Epithelial cell of prostate (primary cell): ENCODE data around the gene TJP3.
"Not testable (repeated sequence)": the region's sequence is repeated elsewhere in the genome, so short reads cannot be mapped to it uniquely, and the experiment has no call there.

Experiments used
- DNase-seq: peaks from one replicate; pipeline ENCODE4 v3.0.0-alpha.2; 2011; ENCODE audit warnings: low read depth, low spot score
- H3K27ac ChIP-seq: fragments of 450-650 bp; 2 replicates; pipeline ENCODE4 v1.5.1; 2017; ENCODE audit warnings: mild to moderate bottlenecking

The TJP3 gene

DNA sequence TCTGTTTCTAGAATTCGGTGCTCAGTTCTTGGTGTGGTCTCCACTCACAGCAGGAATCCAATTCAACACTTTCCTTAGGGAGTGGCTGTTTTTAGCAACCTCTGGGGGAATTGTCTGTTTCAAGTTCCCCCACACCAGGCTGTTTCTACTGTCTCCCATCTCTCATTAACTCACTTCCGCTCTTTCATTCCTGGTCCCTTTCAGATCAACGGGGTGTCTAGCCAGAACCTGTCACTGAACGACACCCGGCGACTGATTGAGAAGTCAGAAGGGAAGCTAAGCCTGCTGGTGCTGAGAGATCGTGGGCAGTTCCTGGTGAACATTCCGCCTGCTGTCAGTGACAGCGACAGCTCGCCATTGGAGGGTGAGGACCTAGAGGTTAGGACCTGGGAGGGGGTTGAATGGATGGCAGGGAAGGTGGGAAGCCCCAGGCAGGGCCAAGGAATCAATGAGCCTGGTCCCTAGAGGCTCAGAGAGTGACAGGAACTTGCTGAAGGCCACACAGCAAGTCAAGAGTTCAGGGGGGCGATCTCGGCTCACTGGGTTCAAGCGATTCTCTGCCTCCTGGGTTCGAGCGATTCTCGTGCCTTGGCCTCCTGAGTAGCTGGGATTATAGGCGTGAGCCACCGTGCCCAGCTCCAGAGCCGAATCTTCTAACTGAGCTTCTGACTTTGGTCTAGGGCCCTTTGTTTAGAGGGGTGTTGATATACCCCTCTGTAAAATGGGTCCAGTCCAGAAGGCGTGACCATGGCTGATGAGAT, 25.5 kb downstream of the TJP3 start:
- H3K27ac ChIP-seq = no peak overlapping the region
- no peak for DNase-seq

DNA sequence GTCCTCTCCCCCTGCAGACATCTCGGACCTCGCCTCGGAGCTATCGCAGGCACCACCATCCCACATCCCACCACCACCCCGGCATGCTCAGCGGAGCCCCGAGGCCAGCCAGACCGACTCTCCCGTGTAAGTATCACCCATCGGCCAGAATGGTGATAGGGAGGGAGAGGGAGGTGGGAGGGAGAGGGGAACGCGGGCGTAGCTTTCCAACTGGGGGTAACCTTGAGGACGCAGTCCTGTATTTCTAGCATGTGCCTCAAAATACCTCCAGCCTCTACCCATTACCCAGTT, 26.1 kb downstream of the TJP3 start:
- H3K27ac ChIP-seq = no peak overlapping the region

DNA sequence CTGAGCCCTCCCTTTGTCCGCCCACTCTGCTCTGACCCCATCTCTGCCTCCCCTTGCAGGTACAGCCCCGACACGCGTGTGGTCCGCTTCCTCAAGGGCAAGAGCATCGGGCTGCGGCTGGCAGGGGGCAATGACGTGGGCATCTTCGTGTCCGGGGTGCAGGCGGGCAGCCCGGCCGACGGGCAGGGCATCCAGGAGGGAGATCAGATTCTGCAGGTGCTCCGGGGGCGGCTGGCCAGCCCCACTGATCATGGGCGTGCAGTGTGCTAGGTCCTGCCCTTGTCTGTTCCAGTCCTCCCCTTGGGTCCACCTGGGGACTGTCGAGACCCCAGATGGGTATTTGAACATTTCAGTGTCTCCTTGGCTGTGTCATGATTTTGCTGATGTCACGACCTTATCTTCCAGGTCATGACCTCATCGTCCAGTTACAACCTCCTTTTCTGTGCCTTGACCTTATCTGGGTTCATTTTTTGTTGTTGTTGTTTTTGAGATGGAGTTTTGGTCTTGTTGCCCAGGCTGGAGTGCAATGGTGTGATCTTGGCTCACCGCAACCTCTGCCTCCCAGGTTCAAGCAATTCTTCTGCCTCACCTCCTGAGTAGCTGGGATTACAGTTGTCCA, 28.0 kb downstream of the TJP3 start:
- no peak for DNase-seq
- no peak overlapping the region for H3K27ac ChIP-seq

More for the DNA sequence above, 26.1 kb downstream of the TJP3 start:
- DNase-seq = no peak

DNA sequence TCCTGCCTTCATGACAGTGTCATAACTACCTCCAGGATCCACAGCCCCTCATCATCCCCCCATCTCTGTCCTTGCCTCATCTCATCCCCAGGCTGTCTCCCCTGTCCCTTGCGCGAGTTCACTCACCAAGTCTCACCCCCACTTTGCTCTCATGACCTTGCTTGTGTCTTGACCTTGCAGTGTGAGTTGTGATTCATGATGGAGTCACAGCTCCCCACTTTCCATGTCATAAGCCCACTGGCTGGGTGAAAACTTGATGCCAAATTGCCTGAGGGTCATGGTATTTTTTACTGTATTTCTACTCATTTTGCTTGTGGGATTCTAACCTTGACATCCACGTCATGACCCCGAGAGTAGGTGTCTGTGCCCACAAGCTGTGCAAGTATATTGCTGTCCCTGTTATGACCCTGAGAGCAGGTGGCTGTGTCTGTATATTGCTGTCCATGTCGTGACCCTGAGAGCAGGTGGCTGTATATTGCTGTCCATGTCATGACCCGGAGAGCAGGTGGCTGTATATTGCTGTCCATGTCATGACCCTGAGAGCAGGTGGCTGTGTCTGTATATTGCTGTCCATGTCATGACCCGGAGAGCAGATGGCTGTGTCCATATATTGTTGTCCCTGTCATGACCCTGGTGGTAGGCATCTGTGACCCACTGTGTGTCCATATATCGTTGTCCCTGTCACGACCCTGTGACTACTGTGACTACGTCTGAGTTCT, 29.5 kb downstream of the TJP3 start:
- no peak for DNase-seq
- no peak overlapping the region for H3K27ac ChIP-seq

DNA sequence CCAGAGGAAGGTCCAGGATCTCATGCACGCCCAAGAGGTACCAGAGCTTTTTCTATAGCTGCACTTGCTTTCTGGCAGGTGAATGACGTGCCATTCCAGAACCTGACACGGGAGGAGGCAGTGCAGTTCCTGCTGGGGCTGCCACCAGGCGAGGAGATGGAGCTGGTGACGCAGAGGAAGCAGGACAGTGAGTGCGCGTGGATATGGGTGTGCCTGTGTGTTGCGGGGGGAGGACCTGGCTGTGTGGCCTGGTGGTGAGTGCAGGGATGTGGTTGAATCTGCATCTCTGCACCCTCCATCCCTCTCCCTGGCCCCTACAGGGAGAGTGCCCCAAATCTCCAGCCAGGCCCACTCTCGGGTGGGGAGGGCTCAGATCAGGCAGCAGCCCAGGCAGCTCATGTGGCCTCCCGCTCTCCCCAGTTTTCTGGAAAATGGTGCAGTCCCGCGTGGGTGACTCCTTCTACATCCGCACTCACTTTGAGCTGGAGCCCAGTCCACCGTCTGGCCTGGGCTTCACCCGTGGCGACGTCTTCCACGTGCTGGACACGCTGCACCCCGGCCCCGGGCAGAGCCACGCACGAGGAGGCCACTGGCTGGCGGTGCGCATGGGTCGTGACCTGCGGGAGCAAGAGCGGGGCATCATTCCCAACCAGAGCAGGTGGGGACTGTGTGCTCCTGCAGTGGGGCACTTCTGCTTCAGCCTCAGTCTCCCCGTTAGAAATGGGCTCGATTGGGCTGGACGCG, 30.5 kb downstream of the TJP3 start:
- H3K27ac ChIP-seq = no peak overlapping the region
- no peak for DNase-seq

DNA sequence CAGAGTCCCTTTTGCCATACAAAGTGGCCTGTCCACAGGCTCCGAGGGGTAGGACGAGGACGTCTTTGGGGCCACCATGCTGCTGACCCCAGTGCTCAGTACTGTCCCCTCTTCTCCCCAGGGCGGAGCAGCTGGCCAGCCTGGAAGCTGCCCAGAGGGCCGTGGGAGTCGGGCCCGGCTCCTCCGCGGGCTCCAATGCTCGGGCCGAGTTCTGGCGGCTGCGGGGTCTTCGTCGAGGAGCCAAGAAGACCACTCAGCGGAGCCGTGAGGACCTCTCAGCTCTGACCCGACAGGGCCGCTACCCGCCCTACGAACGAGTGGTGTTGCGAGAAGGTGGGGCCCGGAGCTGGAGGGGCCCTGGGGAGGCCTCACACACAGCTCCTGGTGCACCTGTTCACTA, 32.2 kb downstream of the TJP3 start:
- H3K27ac ChIP-seq = no peak overlapping the region
- DNase-seq = no peak

DNA sequence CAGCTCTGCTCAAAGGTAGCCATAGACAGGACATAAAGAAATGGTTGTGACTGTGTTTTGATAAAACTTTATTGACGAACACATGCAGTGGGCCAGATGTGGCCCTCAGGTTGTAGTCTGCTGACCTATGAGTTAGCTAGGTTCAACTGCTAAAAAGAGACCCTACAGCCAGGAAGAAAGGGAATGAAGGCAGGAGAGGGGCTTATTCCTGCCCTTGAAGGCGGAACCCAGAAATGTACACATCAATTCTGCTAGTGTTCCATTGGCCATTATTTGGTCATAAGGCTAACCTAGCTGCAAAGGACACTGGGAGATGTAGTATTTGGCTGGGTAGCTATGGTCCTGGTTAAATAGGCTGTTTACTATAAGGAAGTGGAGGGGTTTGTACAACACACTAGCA, 35.3 kb downstream of the TJP3 start:
- no peak for DNase-seq
- H3K27ac ChIP-seq = no peak overlapping the region

DNA sequence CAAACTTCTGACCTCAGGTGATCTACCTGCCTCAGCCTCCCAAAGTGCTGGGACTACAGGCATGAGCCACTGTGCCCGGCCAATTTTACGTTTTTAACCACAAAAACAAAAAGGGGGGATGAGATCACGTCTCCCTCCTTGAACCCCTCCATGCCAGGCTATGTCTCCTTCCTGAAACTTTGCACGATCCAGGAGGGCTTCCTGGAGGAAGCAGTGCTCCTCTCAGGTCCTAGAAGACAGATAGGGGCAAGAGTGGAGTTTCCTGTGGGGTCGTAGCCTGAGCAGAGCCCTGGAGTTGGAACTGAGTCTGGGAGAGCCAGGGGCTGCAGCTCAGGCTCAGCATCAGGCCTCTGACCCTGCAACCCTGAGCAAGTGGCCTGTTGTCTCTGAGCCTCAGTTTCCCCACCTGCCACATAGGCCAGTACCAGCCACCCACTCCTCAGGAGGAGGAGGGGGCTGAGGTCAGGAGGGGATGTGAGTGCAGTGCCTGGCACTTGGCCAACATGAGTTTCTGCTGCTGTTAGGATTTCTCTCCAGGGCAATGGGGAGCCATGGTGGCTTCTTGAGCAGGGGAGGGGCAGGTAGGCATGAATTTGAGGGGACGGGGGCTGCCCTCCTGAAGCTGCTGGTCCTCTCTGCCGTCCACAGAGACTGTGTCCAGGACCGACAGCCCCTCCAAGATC, 37.3 kb downstream of the TJP3 start:
- no peak overlapping the region for H3K27ac ChIP-seq

DNA sequence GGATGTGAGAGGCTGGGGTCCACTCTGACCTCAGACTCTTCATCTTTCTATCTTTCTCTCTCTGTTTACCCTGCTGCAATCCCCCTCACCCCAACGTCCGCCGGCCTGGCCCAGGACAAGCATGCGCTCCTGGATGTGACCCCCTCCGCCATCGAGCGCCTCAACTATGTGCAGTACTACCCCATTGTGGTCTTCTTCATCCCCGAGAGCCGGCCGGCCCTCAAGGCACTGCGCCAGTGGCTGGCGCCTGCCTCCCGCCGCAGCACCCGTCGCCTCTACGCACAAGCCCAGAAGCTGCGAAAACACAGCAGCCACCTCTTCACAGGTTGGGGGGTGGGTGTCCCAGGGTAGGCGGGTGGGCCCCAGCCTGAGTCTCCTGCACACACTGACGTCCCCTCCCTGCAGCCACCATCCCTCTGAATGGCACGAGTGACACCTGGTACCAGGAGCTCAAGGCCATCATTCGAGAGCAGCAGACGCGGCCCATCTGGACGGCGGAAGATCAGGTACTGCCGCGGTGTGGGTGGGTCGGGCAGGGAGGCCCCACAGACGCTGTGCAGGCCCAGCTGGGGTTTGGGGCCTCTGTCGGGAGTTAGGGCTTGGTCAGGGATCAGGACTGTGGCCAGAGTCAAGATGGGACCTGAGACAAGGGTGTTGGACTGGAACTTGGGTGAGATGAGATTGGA, 38.3 kb downstream of the TJP3 start:
- no peak overlapping the region for H3K27ac ChIP-seq
- no peak for DNase-seq

More for the DNA sequence above, 37.3 kb downstream of the TJP3 start:
- no peak for DNase-seq

DNA sequence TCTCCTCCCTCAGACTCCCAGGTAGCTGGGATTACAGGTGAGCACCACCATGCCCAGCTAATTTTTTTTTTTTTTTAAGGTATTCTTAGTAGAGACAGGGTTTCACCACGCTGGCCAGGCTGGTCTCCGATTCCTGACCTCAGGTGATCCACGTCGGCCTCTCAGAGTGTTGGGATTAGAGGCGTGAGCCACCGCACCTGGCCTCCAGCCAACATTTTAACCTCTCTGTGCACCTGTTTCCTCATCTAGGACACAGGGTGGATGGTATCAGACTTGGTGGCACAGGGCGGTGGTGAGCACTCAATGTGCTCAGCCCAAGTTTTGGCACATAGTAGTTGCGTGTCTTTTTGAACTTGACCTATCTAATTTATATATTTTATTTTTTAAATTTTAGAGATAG, 40.8 kb downstream of the TJP3 start:
- H3K27ac ChIP-seq = no peak overlapping the region
- no peak for DNase-seq

DNA sequence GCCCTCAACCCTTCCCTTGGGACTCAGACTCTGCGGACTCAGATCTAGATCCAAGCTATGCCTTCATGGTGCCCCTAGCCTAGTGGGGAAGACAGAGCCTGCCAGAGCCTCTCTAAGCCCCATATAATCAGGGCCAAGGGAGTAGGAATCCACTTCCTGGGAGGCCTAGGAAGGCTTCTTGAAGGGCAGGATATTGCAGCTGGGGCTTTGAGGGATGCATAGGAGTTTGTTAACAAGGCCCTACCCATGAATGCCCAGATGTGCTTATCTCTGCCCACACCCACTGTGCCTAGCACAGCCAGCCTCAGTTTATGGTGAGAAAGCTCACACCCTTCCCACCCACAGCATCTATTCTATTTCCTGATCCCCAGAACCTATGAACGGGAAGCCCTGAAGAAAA, 42.0 kb downstream of the TJP3 start:
- no peak overlapping the region for H3K27ac ChIP-seq
- DNase-seq = no peak

DNA sequence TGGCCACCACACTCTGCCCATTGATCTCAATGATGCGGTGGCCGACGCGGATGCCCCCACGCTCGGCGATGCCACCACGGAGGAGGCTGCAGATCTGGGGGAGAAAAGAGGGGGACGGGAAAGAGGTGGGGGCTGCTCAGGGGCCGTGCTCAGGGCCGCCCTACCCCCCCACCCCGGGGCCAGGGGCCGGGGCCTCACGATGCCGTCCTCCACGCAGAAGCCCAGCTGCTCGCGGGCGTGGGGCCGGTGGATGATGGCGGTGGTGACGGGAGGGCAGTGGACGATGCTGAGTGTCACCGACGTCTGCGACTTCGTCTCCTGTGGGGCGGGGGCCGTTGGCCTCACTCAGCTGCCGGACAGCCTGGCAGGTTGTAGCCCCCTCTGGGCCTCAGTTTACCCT, 43.1 kb downstream of the TJP3 start:
- H3K27ac ChIP-seq = no peak overlapping the region
- DNase-seq = no peak

DNA sequence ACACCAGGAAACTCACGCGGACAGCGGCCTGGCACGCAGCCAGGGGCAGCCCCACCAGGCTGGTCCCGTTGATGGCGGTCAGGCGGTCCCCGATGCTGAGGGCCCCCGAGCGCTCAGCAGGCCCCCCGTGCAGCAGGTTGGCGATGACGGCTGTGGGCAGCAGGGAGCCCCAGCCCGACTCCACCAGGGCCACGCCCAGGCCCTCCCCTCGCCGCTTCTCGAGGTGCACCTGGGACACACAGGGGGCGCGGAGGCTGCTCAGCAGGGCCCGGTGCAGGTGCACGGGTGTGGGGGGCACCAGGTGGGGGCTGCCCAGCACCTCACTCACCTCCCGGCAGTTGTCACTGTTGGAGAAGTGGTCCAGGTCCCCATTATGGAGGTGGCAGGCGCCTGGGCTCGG, 44.3 kb downstream of the TJP3 start:
- DNase-seq = no peak
- no peak overlapping the region for H3K27ac ChIP-seq

DNA sequence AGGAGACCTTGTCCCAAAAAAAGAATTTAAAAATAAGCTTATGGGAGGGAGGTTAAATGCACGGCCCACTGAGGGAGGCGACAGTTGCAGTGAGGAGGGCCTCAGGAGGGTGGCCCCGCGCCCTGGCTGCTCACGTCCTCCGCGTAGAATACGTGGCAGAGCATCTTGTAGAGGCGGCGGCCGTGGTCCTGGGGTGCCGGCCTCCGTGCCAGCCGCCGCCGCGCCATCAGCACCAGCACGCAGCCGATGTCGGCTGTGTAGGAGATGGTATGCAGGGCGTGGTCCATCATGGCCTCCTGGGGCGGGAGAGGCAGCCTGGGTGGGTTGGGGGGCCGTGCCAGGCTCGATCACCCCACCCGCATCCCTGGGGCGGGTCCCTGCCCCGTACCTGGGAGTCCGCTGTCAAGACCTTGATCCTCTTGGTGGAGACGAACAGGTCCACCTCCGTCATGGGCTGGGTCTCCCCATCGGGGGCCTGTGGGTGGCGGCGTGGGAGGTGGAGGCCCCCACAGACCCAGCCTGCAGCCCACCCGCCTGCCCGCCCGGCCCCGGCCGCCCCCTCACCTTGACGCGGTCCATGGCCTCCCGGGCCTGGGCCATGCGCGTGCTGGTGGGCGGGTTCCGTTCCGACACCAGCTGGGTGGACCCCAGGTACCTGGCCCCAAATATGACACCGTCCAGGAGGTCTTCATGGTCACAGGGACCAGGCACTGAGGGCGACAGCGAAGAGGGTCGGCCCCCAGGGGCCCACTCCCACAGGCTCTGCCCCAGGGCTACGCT, 45.6 kb downstream of the TJP3 start:
- no peak for DNase-seq
- no peak overlapping the region for H3K27ac ChIP-seq

DNA sequence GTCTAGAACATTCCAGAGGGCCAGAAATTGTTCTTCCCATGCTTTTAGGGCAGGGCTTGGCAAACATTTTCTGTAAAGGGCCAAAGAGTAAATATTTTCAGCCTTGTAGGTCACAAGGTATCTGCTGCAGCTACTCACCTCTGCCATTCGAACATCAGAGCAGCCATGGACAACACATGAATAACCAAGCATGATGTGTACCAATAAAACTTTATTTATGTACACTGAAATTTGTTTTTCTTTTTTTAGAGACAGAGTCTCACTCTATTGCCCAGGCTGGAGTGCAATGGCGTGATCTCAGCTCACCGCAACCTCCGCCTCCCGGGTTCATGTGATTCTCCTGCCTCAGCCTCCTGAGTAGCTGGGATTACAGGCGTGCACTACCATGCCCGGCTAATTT, 49.5 kb downstream of the TJP3 start:
- H3K27ac ChIP-seq, DNase-seq: not testable (repeated sequence)

DNA sequence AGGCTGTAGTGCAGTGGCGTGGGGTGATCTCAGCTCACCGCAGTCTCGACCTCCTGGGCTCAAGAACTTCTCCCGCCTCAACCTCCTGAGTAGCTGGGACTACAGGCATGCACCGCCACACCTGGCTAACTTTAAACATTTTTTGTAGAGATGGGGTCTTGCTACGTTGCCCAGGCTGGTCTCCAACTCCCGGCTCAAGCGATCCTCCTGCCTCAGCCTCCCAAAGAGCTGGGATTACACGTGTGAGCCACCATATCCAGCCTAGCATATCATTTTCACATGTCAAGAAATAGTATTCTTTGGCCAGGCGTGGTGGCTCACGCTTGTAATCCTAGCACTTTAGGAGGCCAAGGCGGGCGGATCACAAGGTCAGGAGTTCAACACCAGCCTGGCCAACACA, 50.1 kb downstream of the TJP3 start:
- H3K27ac ChIP-seq, DNase-seq: not testable (repeated sequence)

DNA sequence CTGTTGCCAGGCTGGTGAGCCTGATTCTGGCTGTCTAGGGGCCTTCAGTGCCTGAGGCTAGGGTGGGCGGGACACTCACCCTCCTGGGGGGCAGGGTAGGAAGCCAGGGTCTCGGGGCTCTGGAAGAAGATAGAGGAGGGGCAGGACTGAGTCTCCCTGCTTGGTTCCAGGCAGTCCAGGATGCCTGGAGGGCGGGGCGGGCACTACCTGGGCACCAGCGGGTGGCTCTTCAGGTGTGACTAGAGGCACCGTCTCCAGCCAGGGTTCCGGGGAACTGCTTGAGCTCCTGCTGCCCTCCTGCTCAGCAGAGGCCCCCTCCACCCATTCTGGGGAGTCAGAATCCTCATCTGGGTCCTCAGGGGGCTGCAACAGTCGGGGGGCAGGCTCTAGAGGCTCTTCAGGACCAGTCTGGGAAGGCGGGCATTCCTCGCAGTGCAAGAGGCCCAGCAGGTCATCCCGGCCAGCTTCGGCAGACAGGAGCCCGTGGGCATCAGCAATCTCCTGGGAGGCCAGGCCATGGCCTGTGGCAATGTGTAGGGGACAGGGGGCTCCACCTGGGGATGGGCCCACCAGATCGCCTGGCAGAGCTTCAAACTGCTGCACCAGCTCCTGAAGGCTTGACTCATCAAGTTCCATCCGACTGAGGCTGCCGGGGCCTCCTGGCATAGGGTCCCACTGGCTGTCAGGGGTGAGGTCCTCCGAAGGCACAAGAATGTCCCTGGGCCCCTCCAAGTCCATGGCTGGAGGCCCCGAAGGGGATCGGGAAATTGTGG, 51.5 kb downstream of the TJP3 start:
- H3K27ac ChIP-seq = no peak overlapping the region

DNA sequence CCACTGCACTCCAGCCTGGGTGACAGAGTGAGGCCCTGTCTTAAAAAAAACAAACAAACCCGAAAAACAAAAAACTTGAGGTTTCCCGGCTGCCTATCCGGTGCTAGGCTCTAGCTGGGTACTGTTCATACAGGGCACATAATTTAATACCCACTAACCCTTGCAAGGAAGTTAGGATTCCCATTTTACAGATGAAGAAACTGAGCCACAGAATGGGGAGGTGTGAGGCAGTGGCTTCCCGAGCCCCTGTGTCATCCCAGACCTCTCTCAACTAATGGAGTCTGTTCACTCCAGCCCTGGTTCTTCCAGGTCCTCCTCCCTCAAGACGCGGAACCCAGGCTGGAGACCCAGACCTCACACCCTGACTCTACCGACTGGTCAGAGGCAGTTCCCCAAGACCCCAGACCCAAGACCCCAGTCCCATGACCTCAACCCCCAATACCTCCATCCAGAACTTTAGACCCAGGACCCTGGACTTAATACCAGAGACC, 52.7 kb downstream of the TJP3 start:
- peak overlapping the region; percentile 96 for H3K27ac ChIP-seq
- no peak for DNase-seq

More for the DNA sequence above, 51.5 kb downstream of the TJP3 start:
- DNase-seq = no peak
